CD4-positive, alpha-beta T cell (primary cell): ENCODE measurements around the gene CD79B. TPM values are rescaled to one million over a fixed set of nuclear protein-coding genes. Genes with fewer than 3 reads are reported as not detected.
"Not testable (repeated sequence)": the region's sequence is repeated elsewhere in the genome, so short reads cannot be mapped to it uniquely, and the experiment has no call there.

ENCODE experiments used
- ATAC-seq: fragments of 200-7000 bp; cut with Tn5 transposase; one replicate; pipeline ENCODE4 v1.10.0; 2022; ENCODE audit warnings: mild to moderate bottlenecking; ENCODE audit not compliant: poor library complexity
- CTCF ChIA-PET: fragments of 350-600 bp; sonication (Branson Sonifier 250); formaldehyde crosslinking; loops from one replicate; lab custom pipeline; 2021; ENCODE audit warnings: antibody characterized with exemption, inconsistent platforms; lab: Charles Lee
- POLR2A ChIA-PET: fragments of 350-600 bp; sonication (Branson Sonifier 250); formaldehyde crosslinking; loops from one replicate; lab custom pipeline; 2021; ENCODE audit warnings: antibody characterized with exemption, inconsistent platforms; lab: Charles Lee
- DNase-seq, 14 experiments: peaks; one replicate each; pipeline ENCODE4 v3.0.0-alpha.2; 2013 to 2020; ENCODE audit warnings: mixed read lengths in 2 of 14
- H3K27ac ChIP-seq, 2 donors: one replicate each; pipeline versions ENCODE4 v1.5.1 to v1.7.0; 2013; ENCODE audit warnings: low read length in 2 of 2, low read depth in 1 of 2, mild to moderate bottlenecking in 1 of 2
- H3K27me3 ChIP-seq, 2 experiments: 1 replicate in 1 of 2; 2 replicates in 1 of 2; pipeline versions ENCODE4 v1.6.1 to v1.7.0; 2013; ENCODE audit warnings: low read length in 2 of 2, control low read depth in 1 of 2, mild to moderate bottlenecking in 1 of 2, moderate library complexity in 1 of 2; ENCODE audit not compliant: insufficient read depth in 2 of 2, control insufficient read depth in 1 of 2
- H3K36me3 ChIP-seq: one replicate; pipeline ENCODE4 v1.6.1; 2013; ENCODE audit warnings: low read length, control low read depth; ENCODE audit not compliant: insufficient read depth
- H3K4me1 ChIP-seq: one replicate; pipeline ENCODE4 v1.6.1; 2013; ENCODE audit warnings: low read length, control low read depth; ENCODE audit not compliant: insufficient read depth
- H3K4me3 ChIP-seq: one replicate; pipeline ENCODE4 v1.5.1; 2013; ENCODE audit warnings: mild to moderate bottlenecking, low read length, moderate library complexity
- H3K9me3 ChIP-seq, 2 experiments: 1 replicate in 1 of 2; 2 replicates in 1 of 2; pipeline versions ENCODE4 v1.6.1 to v1.7.0; 2013; ENCODE audit warnings: low read length in 2 of 2, mild to moderate bottlenecking in 2 of 2, control low read depth in 1 of 2, moderate library complexity in 1 of 2; ENCODE audit not compliant: control insufficient read depth in 1 of 2, insufficient read depth in 1 of 2
- H3K27ac Mint-ChIP-seq: one replicate; pipeline ENCODE4 v1.8.0; 2020; ENCODE audit warnings: mixed read lengths
- H3K27me3 Mint-ChIP-seq: one replicate; pipeline ENCODE4 v1.8.0; 2021; ENCODE audit warnings: mixed read lengths
- H3K36me3 Mint-ChIP-seq: one replicate; pipeline ENCODE4 v1.8.0; 2021; ENCODE audit warnings: low read depth, mixed read lengths
- H3K4me1 Mint-ChIP-seq: one replicate; pipeline ENCODE4 v1.8.0; 2021; ENCODE audit warnings: low read depth, mixed read lengths
- H3K4me3 Mint-ChIP-seq: one replicate; pipeline ENCODE4 v1.8.0; 2020; ENCODE audit warnings: mild to moderate bottlenecking, mixed read lengths
- H3K9me3 Mint-ChIP-seq: one replicate; pipeline ENCODE4 v1.8.0; 2020; ENCODE audit warnings: mixed read lengths
- CTCF ChIP-seq: fragments of 200-600 bp; IDR thresholded peaks from one replicate; pipeline ENCODE4 v1.8.0; 2022; ENCODE audit warnings: antibody characterized with exemption, mild to moderate bottlenecking
- intact Hi-C, 2 experiments: fragments of 100-400 bp; cut with DNase I in 1 of 2; cut with micrococcal nuclease in 1 of 2; formaldehyde crosslinking; loops; one replicate each; pipeline versions ENCODE4 v1.15.1 to v1.9.0; 2023 to 2025; cut with DNase I, micrococcal nuclease
- total RNA-seq, 174 experiments: library from RNA in 2 of 174; stranded (reverse) in 2 of 174; gene quantifications; one replicate each; pipeline ENCODE4 v1.2.3 and lab custom pipeline; 2021 to 2026

CD79B gene
- total RNA-seq, 2 experiments from 2014 or later = 5.3 to 5.5 TPM

GRCh38 chr17:63919311-63919723 is 12.8 kb downstream of the CD79B start:
- peaks cover 8% of the 10 kb centered on the region for H3K4me1 ChIP-seq
- H3K27ac Mint-ChIP-seq = peak overlapping the region; percentile 9
- POLR2A ChIA-PET = interaction anchor here (0.6 to 2.5 kb wide), 11 partner anchors 13 to 226 kb away, joined by 3 to 17 read pairs (median 5); partner anchors contain the start of genes CD79B and ICAM2

DNA sequence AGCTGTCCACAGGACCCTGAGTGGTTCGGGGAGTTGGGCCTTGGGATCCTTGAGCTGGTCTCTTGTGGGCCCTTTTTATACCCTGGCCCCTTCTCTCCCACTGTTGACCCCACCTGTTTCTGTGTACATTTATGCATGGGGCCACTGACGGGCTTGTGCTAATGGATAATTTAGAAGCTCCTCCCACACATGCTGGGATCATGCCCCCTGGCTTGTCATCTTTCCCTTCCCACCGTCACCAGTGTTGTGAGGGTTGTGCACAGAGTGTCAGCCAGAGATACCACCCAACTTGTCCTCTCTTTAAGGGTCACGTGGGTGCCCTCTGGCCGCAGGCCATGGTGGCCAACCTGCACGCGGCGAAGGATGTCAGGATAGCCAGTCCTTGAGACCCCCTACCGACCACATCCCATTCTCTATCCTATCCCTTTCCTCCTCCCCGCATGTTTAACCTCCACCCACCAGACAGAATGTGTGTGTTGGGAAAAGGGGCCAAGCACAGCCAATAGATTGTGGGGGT is 13.3 kb downstream of the CD79B start, which contains the start of gene GH1:
GH1 (minus strand) TSS at position 51 of the 517 bp plus-strand sequence. CDS start 63 bp downstream, outside the sequence.
- H3K9me3 Mint-ChIP-seq, H3K27me3 ChIP-seq, H3K4me3 ChIP-seq, H3K4me3 Mint-ChIP-seq, H3K27me3 Mint-ChIP-seq, H3K27ac ChIP-seq, ATAC-seq, H3K4me1 ChIP-seq, H3K9me3 ChIP-seq, H3K4me1 Mint-ChIP-seq, H3K36me3 Mint-ChIP-seq, DNase-seq, H3K36me3 ChIP-seq: not testable (repeated sequence)
- intact Hi-C loops = loop anchor here (1.0 to 5.0 kb wide), 9 partner anchors 27 to 363 kb away; partner anchors contain the start of gene ERN1 (in 1 of the 2)
- H3K27ac Mint-ChIP-seq = peak within 1 kb of the TSS; percentile 9
- ChIA-PET CTCF (interaction anchor here (0.6 to 3.0 kb wide), 32 partner anchors 8 to 257 kb away, joined by 3 to 75 read pairs (median 4); partner anchors contain the start of genes CD79B, CSHL1 and ICAM2), POLR2A (interaction anchor here (0.6 to 2.5 kb wide), 11 partner anchors 14 to 227 kb away, joined by 3 to 17 read pairs (median 5); partner anchors contain the start of genes CD79B and ICAM2)

More at GRCh38 chr17:63919311-63919723, 12.8 kb downstream of the CD79B start:
- intact Hi-C loops = loop anchor here (1.0 to 5.0 kb wide), 9 partner anchors 27 to 363 kb away; partner anchors contain the start of gene ERN1 (in 1 of the 2)
- Histone ChIP-seq H3K4me3 (no peak overlapping the region), H3K27me3 (no peaks in the 10 kb centered on the region), H3K27ac (no peak overlapping the region), H3K9me3 (no peaks in the 10 kb centered on the region), H3K36me3 (no peaks in the 10 kb centered on the region)
- peak; percentile 95 for TF ChIP-seq CTCF
- no peak overlapping the region for H3K4me3 Mint-ChIP-seq
- CTCF ChIA-PET = interaction anchor here (0.6 to 3.0 kb wide), 34 partner anchors 9 to 257 kb away, joined by 3 to 75 read pairs (median 4); partner anchors contain the start of genes CD79B, CSHL1 and ICAM2
- DNase-seq (peak; percentile 58 to 89 (median 66)), ATAC-seq (peak; percentile 100)
- H3K27me3 Mint-ChIP-seq = no peaks in the 10 kb centered on the region
- H3K36me3 Mint-ChIP-seq = no peaks in the 10 kb centered on the region
- peaks cover 6% of the 10 kb centered on the region for H3K4me1 Mint-ChIP-seq
- no peaks in the 10 kb centered on the region for H3K9me3 Mint-ChIP-seq

DNA sequence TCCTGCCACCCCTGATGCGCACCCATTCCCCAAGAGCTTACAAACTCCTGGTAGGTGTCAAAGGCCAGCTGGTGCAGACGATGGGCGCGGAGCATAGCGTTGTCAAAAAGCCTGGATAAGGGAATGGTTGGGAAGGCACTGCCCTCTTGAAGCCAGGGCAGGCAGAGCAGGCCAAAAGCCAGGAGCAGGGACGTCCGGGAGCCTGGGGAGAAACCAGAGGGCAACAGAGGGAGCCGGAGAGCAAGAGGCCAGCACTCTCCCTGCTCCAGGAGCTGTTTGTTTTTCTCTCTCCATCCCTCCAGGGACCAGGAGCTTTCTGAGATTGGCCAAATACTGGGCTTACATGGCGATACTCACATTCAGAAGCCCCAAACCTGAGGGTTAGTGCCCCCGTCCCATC is 13.8 kb downstream of the CD79B start:
- H3K4me1 ChIP-seq = peaks cover 8% of the 10 kb centered on the region

More for the DNA sequence above, 13.8 kb downstream of the CD79B start:
- peaks cover 6% of the 10 kb centered on the region for H3K4me1 Mint-ChIP-seq
- ChIA-PET CTCF (interaction anchor here (0.6 to 3.0 kb wide), 9 partner anchors 29 to 258 kb away, joined by 3 to 75 read pairs (median 3); no protein-coding TSS in a partner anchor), POLR2A (interaction anchor here (2.5 kb wide), 1 partner anchor 107 kb away, joined by 13 read pairs; no protein-coding TSS in a partner anchor)
- H3K27ac Mint-ChIP-seq = no peak overlapping the region
- Histone ChIP-seq H3K27me3 (no peaks in the 10 kb centered on the region), H3K9me3 (no peaks in the 10 kb centered on the region), H3K27ac (no peak overlapping the region), H3K4me3 (no peak overlapping the region), H3K36me3 (no peaks in the 10 kb centered on the region)
- H3K36me3 Mint-ChIP-seq = no peaks in the 10 kb centered on the region
- H3K27me3 Mint-ChIP-seq = no peaks in the 10 kb centered on the region
- H3K9me3 Mint-ChIP-seq = no peaks in the 10 kb centered on the region
- no peak for TF ChIP-seq CTCF
- intact Hi-C loops = loop anchor here (1.0 to 5.0 kb wide), 4 partner anchors 74 to 229 kb away; partner anchors contain the start of gene ERN1 (in 1 of the 2)
- DNase-seq (peak in 1 of 14 experiments; percentile 7), ATAC-seq (no peak)
- H3K4me3 Mint-ChIP-seq = no peak overlapping the region
